GM18907 (cell line): Measurements from ENCODE around the gene HLA-A.
A peak's percentile ranks its signal among the peaks of the same experiment; 100 is the strongest.
"Not testable (repeated sequence)": the region's sequence is repeated elsewhere in the genome, so short reads cannot be mapped to it uniquely, and the experiment has no call there.

ENCODE experiments used
- ATAC-seq: cut with Tn5 transposase; IDR thresholded peaks from one replicate; pipeline ENCODE4 v1.9.1; 2021; ENCODE audit warnings: mild to moderate bottlenecking, moderate library complexity; ENCODE audit not compliant: unreplicated experiment

The HLA-A gene

DNA sequence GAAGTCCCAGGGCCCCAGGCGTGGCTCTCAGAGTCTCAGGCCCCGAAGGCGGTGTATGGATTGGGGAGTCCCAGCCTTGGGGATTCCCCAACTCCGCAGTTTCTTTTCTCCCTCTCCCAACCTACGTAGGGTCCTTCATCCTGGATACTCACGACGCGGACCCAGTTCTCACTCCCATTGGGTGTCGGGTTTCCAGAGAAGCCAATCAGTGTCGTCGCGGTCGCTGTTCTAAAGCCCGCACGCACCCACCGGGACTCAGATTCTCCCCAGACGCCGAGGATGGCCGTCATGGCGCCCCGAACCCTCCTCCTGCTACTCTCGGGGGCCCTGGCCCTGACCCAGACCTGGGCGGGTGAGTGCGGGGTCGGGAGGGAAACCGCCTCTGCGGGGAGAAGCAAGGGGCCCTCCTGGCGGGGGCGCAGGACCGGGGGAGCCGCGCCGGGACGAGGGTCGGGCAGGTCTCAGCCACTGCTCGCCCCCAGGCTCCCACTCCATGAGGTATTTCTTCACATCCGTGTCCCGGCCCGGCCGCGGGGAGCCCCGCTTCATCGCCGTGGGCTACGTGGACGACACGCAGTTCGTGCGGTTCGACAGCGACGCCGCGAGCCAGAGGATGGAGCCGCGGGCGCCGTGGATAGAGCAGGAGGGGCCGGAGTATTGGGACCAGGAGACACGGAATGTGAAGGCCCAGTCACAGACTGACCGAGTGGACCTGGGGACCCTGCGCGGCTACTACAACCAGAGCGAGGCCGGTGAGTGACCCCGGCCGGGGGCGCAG, at the start of gene HLA-A:
HLA-A (plus strand) TSS at position 258 of the 778 bp plus-strand sequence; CDS start at position 280, 22 bp downstream.
- peak; percentile 89 for ATAC-seq

DNA sequence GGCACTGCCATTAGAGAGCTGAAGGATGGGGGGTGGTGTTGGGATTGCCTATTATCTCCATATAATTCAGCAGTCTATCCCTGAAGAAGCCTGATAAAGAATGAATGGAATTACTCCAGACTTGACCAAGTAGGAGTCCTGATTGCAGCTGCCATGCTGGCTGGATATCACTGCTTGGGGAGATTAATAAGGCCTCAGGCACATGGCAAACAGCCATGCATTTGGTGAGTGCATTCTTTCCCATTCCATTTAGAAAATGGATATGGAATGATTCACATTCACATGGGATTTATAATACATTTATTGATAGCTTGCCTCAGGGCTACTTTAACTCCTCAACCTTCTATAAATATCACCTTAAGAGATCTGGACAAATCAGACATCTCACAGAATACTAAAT, 49.6 kb upstream of the HLA-A start:
- ATAC-seq: no peak

DNA sequence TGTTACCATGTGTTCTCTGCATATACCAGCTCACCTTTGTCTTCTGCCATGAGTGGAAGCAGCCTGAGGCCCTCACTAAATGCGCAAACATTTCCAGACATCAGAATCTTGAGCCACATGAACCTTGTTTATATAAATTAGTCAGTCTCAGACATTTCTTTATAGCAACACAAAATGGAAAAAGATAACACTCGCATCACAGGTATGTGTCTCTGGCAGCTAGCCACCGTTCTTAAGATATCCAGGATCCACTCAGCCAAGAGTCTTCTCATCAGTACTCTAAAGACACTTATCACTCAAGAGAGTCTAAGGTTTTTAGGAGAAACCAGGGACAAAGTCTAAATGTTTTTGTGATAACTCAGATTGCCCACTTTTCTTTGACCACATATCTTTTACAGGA, 43.1 kb upstream of the HLA-A start:
- ATAC-seq: no peak

GRCh38 chr6:29905286-29905685, 37.0 kb upstream of the HLA-A start:
- ATAC-seq: no peak

DNA sequence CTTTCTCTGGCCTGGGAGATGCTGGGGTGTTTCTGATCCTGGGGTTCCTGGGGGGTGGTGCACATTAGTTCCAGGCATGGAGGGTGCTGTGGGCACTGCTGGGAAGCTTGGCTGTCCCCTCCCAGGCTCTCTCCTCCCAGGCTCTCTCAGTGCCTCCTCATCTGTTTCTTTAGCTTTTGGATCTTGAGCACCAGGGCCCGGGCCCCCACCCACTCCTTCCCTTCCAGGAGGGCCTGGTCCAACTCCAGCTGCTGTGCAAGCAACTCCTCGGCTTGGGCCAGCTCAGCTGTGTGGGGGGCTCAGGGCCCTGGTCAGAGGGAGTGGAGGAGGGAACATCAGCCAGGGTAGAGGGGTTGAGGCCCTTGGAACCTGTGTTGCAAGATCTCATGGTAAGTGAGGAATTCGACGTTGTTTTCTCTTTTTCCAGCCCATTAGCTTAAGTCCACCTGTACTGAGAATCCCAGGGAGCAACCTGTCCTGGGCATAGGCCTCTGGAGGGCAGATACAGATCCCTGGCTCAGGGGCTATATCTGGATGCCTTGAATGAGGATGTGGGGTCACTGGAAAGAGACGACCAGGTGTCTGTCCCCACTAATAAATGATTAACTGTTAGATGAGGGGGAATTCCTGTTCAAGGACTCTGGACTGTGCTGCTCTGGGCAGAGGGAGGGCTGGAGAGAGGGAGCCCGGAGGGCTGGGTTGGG, 34.5 kb upstream of the HLA-A start:
- peak; percentile 57 for ATAC-seq

- ATAC-seq: no peak
Observed at GRCh38 chr6:29908341-29908662, 34.0 kb upstream of the HLA-A start.

DNA sequence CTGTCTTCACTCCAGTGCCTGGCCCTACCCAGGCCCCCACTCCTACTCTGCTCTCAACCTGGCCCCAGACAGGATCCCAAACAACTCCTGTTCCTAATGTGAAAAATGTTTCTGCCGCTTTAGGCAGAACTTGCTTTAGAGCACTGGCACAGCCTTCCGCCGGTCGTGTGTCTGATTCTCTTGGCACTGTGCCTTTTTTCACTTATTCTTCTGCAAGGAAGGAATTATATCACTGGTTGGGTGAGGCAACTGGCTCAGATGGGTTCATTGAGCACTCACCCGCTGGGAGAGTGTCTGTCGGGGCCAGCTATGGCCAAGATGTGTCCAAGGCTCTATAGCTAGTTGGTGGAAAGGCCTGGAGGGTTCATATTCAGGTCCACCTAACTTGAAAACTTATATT, 33.6 kb upstream of the HLA-A start:
- ATAC-seq: no peak

DNA sequence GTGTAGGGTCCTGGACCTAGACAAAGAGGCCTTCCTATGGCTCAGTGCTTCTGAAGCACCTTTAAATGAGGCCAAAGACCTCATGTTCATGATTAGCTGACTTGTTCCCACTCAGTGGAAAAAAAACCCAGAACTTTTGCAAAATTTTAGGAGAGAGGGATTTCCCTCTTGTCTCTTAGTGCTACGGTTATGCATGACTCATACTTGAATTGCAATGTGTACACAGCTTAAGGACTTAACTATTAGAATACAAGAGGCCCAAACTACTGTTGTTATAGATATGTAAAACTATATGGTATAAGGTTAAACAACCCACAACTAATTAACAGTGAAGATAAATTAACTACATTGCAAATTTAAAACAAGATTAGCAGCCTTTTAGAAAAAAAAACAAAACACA, 32.3 kb upstream of the HLA-A start:
- ATAC-seq: no peak

DNA sequence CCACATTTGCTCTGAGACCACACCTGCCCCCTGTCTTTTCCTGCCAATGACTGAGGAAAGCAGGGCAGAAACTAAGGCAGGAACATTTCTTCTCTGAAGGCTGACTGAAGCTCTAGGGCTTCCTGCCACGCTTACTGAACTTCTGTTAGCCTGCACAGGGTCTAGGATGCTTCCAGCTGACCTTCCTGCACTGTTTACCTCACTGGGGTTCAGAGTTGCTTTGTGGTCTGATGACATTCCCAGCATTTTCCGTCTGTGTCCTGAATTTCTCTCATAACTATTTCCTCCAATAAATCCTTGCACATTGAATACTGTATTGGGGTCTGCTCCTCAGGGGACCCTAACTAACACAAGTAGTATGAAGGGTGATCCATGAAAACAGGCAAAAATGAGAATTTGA, 29.5 kb upstream of the HLA-A start:
- no peak for ATAC-seq

DNA sequence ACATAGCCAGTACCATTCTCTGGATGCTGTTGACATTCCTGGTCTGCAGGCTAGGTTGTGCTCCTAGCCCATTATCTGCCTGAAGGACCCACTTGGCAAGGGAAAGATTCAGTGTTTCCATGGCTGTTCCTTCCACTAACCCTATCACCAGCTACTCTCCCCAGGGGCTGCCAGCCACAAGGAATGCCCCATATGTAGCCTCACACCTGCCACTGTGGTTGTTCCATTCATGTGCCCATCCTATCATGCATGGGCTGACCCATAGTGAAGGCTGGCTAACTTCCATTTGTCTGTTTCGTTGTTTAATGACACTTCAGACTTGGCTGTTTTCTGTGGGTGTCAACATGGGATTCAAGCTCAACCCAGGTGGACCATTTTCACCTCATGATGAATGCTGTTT, 25.6 kb upstream of the HLA-A start:
- no peak for ATAC-seq

DNA sequence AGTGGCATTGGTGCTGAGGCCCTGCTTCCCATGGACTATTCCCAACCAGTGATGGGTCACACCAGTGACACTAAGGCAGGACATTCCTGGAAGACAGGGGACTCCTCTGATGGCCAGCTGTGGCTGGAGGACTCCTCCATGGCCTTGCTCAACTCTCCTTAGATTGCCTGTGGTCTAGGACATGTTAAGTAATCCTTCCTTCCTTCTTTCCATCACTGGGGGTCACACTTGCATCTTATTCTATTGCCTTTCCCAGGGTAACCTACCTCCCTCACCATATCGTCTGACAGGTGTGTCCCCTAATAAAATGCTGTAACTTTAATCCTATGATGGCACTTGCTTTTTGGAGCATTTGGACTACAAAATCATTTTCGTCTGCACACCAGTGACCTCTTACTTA, 24.5 kb upstream of the HLA-A start:
- no peak for ATAC-seq

DNA sequence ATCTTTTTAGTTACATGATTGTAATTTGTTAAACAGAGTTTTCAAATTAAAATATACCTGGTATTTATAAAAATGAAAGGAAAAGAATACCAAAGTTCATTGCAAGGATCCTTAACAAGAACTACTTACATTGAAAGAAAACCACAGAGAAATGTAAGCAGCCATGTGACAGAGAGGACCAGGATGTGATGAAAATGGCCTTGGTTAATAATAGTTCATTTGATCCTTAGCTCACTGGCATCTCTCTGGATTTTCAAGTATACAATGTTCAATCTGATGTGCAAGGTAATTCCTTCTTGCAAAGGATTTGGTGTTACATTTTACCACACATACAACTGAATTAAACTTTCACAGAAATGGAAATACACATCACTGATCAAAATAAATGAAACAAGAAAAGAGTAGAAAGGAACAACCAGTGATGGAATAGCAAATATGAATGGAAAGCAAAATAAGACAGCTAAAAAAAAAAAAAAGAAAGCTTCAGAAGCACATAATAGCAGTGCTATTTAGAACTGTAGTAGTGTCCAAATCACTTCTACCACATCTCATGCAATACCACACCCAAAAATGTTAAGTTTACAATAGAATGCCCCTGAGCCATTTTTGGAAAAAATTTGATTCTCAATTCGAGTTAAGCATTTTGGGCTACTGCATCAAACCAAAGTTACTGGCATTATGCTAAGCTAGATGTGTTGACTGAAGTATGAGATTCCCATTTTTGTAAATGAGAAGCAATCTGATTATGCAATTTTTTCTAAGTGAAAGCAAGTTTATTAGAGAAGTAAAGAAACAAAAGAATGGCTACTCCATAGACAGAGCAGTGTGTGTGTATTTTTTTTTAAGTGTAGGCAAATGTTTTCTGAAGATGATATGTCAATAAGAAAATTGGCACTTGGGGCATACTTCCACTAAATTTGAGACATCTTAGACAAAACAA, 22.6 kb upstream of the HLA-A start:
- no peak for ATAC-seq

GRCh38 chr6:29924287-29924686, 18.0 kb upstream of the HLA-A start:
- no peak for ATAC-seq

DNA sequence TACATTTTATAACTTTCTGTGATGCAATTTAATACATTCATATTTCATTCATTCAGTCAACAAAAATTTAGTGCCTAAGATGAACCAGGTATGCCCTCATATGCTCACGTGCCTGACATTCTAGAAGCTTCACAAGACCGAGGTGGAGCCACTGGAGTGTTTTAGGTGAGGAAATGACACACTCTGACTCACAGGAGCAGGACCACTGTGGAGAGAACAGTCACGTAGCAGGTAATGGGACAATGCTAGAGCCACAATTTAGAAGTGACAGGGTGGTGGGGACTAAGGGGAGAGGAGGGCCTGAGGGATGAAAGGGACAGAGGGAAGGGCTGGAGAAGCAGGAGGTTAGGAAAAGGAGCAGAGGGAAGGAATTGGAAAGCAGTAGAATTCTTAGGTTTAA, 17.6 kb upstream of the HLA-A start:
- ATAC-seq: no peak

GRCh38 chr6:29925321-29925720, 17.0 kb upstream of the HLA-A start:
- no peak for ATAC-seq

- ATAC-seq: peak; percentile 37
Observed at GRCh38 chr6:29925727-29926412, 16.5 kb upstream of the HLA-A start.

GRCh38 chr6:29926413-29927274, 15.7 kb upstream of the HLA-A start:
- peak; percentile 63 for ATAC-seq

DNA sequence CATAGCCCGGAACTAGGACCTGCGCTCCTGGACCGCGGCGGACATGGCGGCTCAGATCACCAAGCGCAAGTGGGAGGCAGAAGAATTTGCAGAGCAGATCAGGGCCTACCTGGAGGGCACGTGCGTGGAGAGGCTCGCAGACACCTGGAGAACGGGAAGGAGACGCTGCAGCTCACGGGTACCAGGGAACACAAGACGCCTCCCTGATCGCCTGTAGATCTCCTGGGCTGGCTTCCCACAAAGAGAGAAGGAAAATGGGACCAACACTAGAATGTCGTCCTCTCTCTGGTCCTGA, 15.1 kb upstream of the HLA-A start:
- ATAC-seq: no peak

GRCh38 chr6:29927841-29928388, 14.4 kb upstream of the HLA-A start:
- ATAC-seq: no peak

DNA sequence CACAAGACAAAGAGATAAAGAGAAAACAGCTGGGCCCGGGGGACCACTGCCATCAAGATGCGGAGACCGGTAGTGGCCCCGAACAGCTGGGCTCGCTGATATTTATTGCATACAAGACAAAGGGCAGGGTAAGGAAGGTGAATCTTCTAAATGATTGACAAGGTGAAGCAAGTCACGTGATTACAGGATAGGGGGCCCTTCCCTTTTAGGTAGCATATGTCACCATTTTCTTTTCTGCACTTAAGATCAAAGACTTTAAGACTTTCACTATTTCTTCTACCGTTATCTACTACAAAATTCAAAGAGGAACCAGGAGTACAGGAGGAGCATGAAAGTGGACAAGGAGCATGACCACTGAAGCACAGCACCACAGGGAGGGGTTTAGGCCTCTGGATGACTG, 12.3 kb upstream of the HLA-A start:
- ATAC-seq: not testable (repeated sequence)
